ENCODE data around the gene CLNK.

CLNK gene

DNA sequence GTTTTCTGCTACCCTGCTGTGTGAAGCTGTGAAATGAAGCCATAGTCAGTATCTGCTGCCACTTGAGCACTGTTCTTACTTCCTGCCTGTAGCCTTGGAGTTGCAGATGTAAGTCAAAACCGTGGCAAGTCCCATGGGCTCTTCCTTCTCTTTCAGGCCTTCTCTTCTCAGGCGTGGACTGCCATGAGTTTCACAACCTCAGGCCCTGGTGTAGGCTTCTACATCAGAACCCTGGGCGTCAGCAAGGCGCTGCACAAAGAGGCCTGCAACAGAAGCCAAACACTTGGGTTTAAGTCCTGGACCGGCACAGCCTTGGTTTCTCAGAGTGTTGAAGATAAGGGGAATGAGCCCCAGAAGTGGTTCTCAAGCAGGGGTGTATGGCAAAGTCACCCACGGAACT is 229.8 kb downstream of the CLNK start:
- DNase-seq: no peak

DNA sequence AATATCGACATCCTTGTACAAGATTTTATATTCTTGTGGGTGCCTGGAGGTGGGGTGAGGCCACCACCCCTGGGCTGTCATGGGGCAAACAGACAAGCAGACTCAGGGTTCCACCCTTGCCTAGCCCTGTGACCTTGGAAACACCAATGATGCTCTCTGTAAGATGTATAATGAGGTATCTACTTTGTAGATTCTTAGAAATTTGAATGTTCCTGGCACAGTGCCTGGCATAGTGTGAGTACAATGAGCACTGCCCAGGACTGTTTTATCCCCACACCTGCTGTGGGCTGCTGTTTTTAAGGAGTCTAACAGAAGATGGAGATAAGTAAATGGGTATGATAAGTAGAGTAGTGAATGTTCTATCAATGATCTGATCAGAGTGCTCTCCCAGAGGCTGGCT is 230.4 kb downstream of the CLNK start:
- no peak for DNase-seq

DNA sequence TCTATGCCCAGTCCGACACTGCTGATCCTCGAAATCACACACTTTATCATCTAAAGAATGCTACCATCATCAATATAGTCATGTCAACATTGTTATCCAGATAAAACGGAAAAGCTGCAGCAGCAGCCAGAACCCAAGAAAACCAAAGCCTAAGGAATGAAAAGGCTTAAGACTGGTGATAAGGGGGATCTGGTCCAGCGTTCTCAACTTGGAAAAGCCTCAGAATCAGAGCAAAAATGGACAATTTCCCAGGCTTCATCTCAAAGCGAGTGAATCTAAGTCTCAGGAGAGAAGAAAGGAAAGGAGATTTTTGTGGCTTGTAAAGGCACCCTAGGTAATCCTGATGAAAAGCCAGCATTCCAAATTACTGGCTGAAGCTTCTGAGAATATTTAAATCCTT is 235.6 kb downstream of the CLNK start:
- no peak for DNase-seq

DNA sequence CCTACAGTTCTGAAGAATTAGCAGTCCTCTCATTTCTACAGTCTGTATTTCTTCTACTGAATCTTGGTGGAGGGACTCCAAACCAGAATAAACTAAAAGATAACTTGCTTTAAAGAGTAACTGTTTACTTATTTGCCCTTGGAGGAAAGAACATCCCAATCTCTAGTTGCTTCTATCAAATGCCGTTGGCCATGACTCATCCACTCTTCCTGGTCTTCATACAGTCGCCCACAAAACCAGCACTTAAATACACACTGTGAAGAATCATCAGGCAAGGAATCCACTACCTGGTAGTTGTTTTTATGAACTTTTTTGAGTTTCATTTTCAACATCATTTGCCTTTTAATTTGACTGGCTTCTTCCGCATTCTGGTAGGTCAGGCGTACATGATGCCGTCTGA is 241.6 kb downstream of the CLNK start:
- no peak for DNase-seq

DNA sequence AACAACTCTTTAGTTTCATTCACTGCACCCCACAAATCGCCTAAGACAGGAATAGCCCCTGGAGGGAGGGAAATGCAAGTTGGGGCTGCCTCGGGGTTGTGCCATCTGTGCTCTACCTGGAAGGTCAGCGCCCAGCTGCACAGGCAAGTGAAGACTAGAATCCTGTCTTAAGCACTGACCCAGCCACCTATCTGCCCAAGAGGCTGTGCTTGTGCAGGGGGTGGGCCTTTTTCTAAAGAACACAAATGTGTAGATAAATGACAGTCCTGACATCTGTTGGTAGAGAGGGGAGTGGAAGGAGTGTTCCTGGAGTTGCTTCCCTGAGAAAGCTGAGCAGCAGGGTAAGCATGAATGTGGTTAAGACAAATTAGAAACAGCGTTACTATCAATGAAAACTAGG is 243.1 kb downstream of the CLNK start:
- DNase-seq: no peak

DNA sequence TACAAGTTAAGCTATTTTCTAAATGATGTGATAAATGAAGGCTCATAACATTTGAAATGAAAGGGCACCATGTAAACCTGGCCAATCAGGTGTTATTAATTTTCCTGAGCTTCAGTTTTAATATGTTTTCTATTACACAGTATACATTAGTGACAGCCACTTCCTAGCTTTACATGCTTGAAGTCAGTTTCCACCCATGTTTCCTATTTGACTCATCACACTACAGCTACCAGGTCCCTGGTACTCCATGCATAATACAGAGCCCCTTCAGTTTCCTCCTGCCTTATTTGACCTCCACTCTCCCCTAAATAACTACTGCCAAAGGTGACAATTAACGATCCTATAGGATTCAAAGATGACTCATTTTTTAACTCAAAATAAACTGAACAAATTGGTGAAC is 245.6 kb downstream of the CLNK start:
- no peak for DNase-seq

GRCh38 chr4:10437735-10438134 is 246.8 kb downstream of the CLNK start:
- DNase-seq: no peak

Measured in inflammatory macrophage (primary cell).